GM19025 (cell line): ENCODE data around the gene ATP8B2.
"Not testable (repeated sequence)": the region's sequence is repeated elsewhere in the genome, so short reads cannot be mapped to it uniquely, and the experiment has no call there.

Experiments used
- ATAC-seq: cut with Tn5 transposase; IDR thresholded peaks from one replicate; pipeline ENCODE4 v1.9.1; 2021; ENCODE audit warnings: mild to moderate bottlenecking, low read depth, moderate library complexity; ENCODE audit not compliant: unreplicated experiment

ATP8B2 gene

GRCh38 chr1:154344977-154345837 lies 19.9 kb downstream of the ATP8B2 start:
- ATAC-seq, result no peak

- ATAC-seq, result no peak
Observed at GRCh38 chr1:154346276-154346917, 21.1 kb downstream of the ATP8B2 start.

- no peak for ATAC-seq
Observed at GRCh38 chr1:154347961-154348360, 22.6 kb downstream of the ATP8B2 start.

GRCh38 chr1:154348429-154349076 lies 23.2 kb downstream of the ATP8B2 start:
- ATAC-seq, result no peak

- ATAC-seq, result no peak
Observed at GRCh38 chr1:154349121-154349520, 23.8 kb downstream of the ATP8B2 start.

GRCh38 chr1:154350383-154350782 lies 25.1 kb downstream of the ATP8B2 start:
- ATAC-seq, result no peak

- ATAC-seq, result no peak
Observed at GRCh38 chr1:154351363-154352068, 26.2 kb downstream of the ATP8B2 start.

- no peak for ATAC-seq
Observed at GRCh38 chr1:154352245-154352580, 26.9 kb downstream of the ATP8B2 start.

GRCh38 chr1:154352581-154353459 lies 27.5 kb downstream of the ATP8B2 start:
- no peak for ATAC-seq

- no peak for ATAC-seq
Observed at GRCh38 chr1:154353460-154353904, 28.2 kb downstream of the ATP8B2 start.

- no peak for ATAC-seq
Observed at GRCh38 chr1:154353966-154354365, 28.6 kb downstream of the ATP8B2 start.

- ATAC-seq, result no peak
Observed at GRCh38 chr1:154358519-154358918, 33.2 kb downstream of the ATP8B2 start.

GRCh38 chr1:154360288-154360687 lies 35.0 kb downstream of the ATP8B2 start:
- ATAC-seq, result no peak

- not testable (repeated sequence) for ATAC-seq
Observed at GRCh38 chr1:154360881-154361280, 35.6 kb downstream of the ATP8B2 start.

- ATAC-seq, result no peak
Observed at GRCh38 chr1:154361357-154361756, 36.0 kb downstream of the ATP8B2 start.

GRCh38 chr1:154371436-154371835 lies 46.1 kb downstream of the ATP8B2 start:
- ATAC-seq, result no peak

GRCh38 chr1:154373777-154374357 lies 48.5 kb downstream of the ATP8B2 start:
- ATAC-seq, result not testable (repeated sequence)

GRCh38 chr1:154379301-154379700 lies 54.0 kb downstream of the ATP8B2 start:
- no peak for ATAC-seq

- ATAC-seq, result no peak
Observed at GRCh38 chr1:154384650-154385489, 59.5 kb downstream of the ATP8B2 start.
